Right lobe of liver (tissue), 4 donors: ENCODE results near the gene CYTH1.

ENCODE experiments used
- CTCF ChIP-seq, 4 donors: fragments of 200-600 bp in 3 of 4; fragments of 450-650 bp in 1 of 4; IDR thresholded peaks; one replicate each; pipeline versions ENCODE4 v1.5.1 to v1.8.0; 2016 to 2022; ENCODE audit warnings: antibody characterized with exemption in 4 of 4, mild to moderate bottlenecking in 2 of 4
- POLR2A ChIP-seq: fragments of 450-650 bp; IDR thresholded peaks from one replicate; pipeline ENCODE4 v1.6.1; 2017; ENCODE audit warnings: antibody characterized with exemption, mild to moderate bottlenecking
- donor health status: DM: no; HTN: no; CAD: no.
- donor health status: DM: no; HTN: no; CAD: no.
- donor health status: DM: no; HTN: yes; CAD: no.

GRCh38 chr17:78797213-78797612, 15.1 kb upstream of the CYTH1 start:
- no peak for TF ChIP-seq CTCF (IDR thresholded peaks at IDR 0.05)
- TF ChIP-seq POLR2A = no peak
